GM23338 (cell line): Measurements from ENCODE around the gene OLFM1.

Experiments
- CTCF ChIP-seq, 2 experiments: fragments of 200-600 bp in 1 of 2; sonication (generic) in 1 of 2; conservative IDR thresholded peaks; 2 replicates each; pipeline versions ENCODE4 v1.5.1 to v1.6.1; 2016 to 2017; ENCODE audit warnings: antibody characterized with exemption in 2 of 2, low read depth in 2 of 2, mild to moderate bottlenecking in 2 of 2, moderate library complexity in 1 of 2
- ETS1 ChIP-seq: IDR thresholded peaks from 2 replicates; pipeline ENCODE4 v1.6.1; 2016; ENCODE audit warnings: antibody characterized with exemption
- EZH2 ChIP-seq: fragments of 200-600 bp; sonication (generic); IDR thresholded peaks from one replicate; pipeline ENCODE4 v1.8.0; 2017; ENCODE audit warnings: antibody characterized with exemption, mild to moderate bottlenecking, low read depth; ENCODE audit not compliant: unreplicated experiment
- EZH2phosphoT487 ChIP-seq: fragments of 200-600 bp; sonication (generic); IDR thresholded peaks from one replicate; pipeline ENCODE4 v1.8.1; 2018; ENCODE audit warnings: antibody characterized with exemption; ENCODE audit not compliant: unreplicated experiment
- JUNB ChIP-seq: IDR thresholded peaks from one replicate; pipeline ENCODE4 v1.6.1; 2016; ENCODE audit warnings: antibody characterized with exemption; ENCODE audit not compliant: unreplicated experiment
- NANOG ChIP-seq: IDR thresholded peaks from 2 replicates; pipeline ENCODE4 v1.6.1; 2016; ENCODE audit warnings: antibody characterized with exemption, borderline replicate concordance
- POLR2AphosphoS5 ChIP-seq: IDR thresholded peaks from 2 replicates; pipeline ENCODE4 v1.6.1; 2016; ENCODE audit warnings: antibody characterized with exemption, low read depth
- REST ChIP-seq: IDR thresholded peaks from one replicate; pipeline ENCODE4 v1.6.1; 2018; ENCODE audit warnings: antibody characterized with exemption; ENCODE audit not compliant: unreplicated experiment
- STAT1 ChIP-seq: IDR thresholded peaks from one replicate; pipeline ENCODE4 v1.6.1; 2016; ENCODE audit warnings: antibody characterized with exemption; ENCODE audit not compliant: unreplicated experiment
- ZNF462 ChIP-seq: fragments of 250-450 bp; sonication (Bioruptor Pico); IDR thresholded peaks from 2 replicates; pipeline ENCODE4 v1.5.0; 2020; ENCODE audit warnings: mild to moderate bottlenecking, moderate library complexity

- TF ChIP-seq CTCF (conservative IDR thresholded peaks at IDR 0.05; ENCODE audit: low read depth in 2 of 2) (no peak), ZNF462 (no peak), EZH2 (no peak), POLR2AphosphoS5 (no peak), EZH2phosphoT487 (no peak), REST (no peak), JUNB (no peak), STAT1 (no peak), ETS1 (no peak), NANOG (no peak)
Observed at GRCh38 chr9:135119496-135120064, 32.1 kb downstream of the OLFM1 start.
